H1 (cell line): Measurements from ENCODE around the gene VPS52. TPM values are rescaled to one million over a fixed set of nuclear protein-coding genes. Genes with fewer than 3 reads are reported as not detected.
"Not testable (repeated sequence)": the region's sequence is repeated elsewhere in the genome, so short reads cannot be mapped to it uniquely, and the experiment has no call there.

ENCODE experiments used
- CTCF ChIA-PET: fragments of 300-600 bp; sonication (Branson Sonifier 250); formaldehyde crosslinking; loops from one replicate; lab custom pipeline; 2021; ENCODE audit not compliant: partially characterized antibody; lab: Charles Lee
- POLR2A ChIA-PET: fragments of 300-600 bp; sonication (Branson Sonifier 250); formaldehyde crosslinking; loops from one replicate; lab custom pipeline; 2021; ENCODE audit warnings: inconsistent platforms; ENCODE audit not compliant: partially characterized antibody; lab: Charles Lee
- DNase-seq, 2 experiments: peaks; one replicate each; pipeline versions ENCODE4 v3.0.0 to v3.0.0-alpha.2; 2010 to 2022; ENCODE audit warnings: low spot score in 2 of 2, low read depth in 1 of 2, mixed read lengths in 1 of 2
- FAIRE-seq: peaks from 2 replicates; lab custom pipeline; 2011; peaks lifted over from hg19 to GRCh38; lab: Jason Lieb, UNC
- H2AFZ ChIP-seq: 2 replicates; pipeline ENCODE4 v1.8.1; 2012; ENCODE audit warnings: low read length, inconsistent platforms
- H2AK5ac ChIP-seq: 2 replicates; pipeline ENCODE4 v1.6.1; 2013; ENCODE audit warnings: low read depth, low read length
- H2BK120ac ChIP-seq: replicated peaks from 2 replicates; pipeline ENCODE3; 2013; ENCODE audit warnings: low read depth, low read length, inconsistent platforms
- H2BK12ac ChIP-seq: 2 replicates; pipeline ENCODE4 v1.6.1; 2013; ENCODE audit warnings: low read depth, low read length
- H2BK15ac ChIP-seq: 2 replicates; pipeline ENCODE4 v1.6.1; 2013; ENCODE audit warnings: low read length
- H2BK20ac ChIP-seq: 2 replicates; pipeline ENCODE4 v1.6.1; 2013; ENCODE audit warnings: low read length
- H2BK5ac ChIP-seq: 2 replicates; pipeline ENCODE4 v1.6.1; 2013; ENCODE audit warnings: low read depth, low read length
- H3K14ac ChIP-seq: 2 replicates; pipeline ENCODE4 v1.6.1; 2013; ENCODE audit warnings: inconsistent platforms; ENCODE audit not compliant: insufficient read length
- H3K18ac ChIP-seq: 2 replicates; pipeline ENCODE4 v1.6.1; 2013; ENCODE audit warnings: low read length; ENCODE audit errors: extremely low read depth
- H3K23ac ChIP-seq: 2 replicates; pipeline ENCODE4 v1.6.1; 2013; ENCODE audit warnings: inconsistent platforms; ENCODE audit not compliant: insufficient read length
- H3K23me2 ChIP-seq: 2 replicates; pipeline ENCODE4 v1.6.1; 2013; ENCODE audit warnings: low read depth, low read length
- H3K27ac ChIP-seq: 2 replicates; pipeline ENCODE4 v1.6.1; 2011; ENCODE audit warnings: low read depth, low read length, inconsistent platforms
- H3K27me3 ChIP-seq, 4 experiments: replicated peaks in 1 of 4; 1 replicate in 1 of 4; 2 replicates in 3 of 4; pipeline versions ENCODE4 v1.6.1 to v1.8.1; 2011 to 2013; ENCODE audit warnings: low read length in 3 of 4, mild to moderate bottlenecking in 3 of 4, inconsistent platforms in 2 of 4, mixed read lengths in 2 of 4, moderate library complexity in 1 of 4; ENCODE audit not compliant: control insufficient read depth in 3 of 4, insufficient read depth in 3 of 4; ENCODE audit errors: extremely low read depth in 1 of 4
- H3K36me3 ChIP-seq, 4 experiments: 2 replicates each; pipeline versions ENCODE4 v1.6.1 to v1.8.1; 2011 to 2013; ENCODE audit warnings: mild to moderate bottlenecking in 4 of 4, low read length in 3 of 4, moderate library complexity in 2 of 4, control low read depth in 1 of 4, inconsistent platforms in 1 of 4; ENCODE audit not compliant: insufficient read depth in 4 of 4, control insufficient read depth in 2 of 4
- H3K4ac ChIP-seq: replicated peaks from 2 replicates; pipeline ENCODE3; 2013; ENCODE audit warnings: low read length, low read depth, mixed read lengths, inconsistent platforms; ENCODE audit not compliant: insufficient read length
- H3K4me1 ChIP-seq, 4 experiments: replicated peaks in 1 of 4; 1 replicate in 1 of 4; 2 replicates in 3 of 4; pipeline versions ENCODE4 v1.6.1 to v1.8.1; 2011 to 2013; ENCODE audit warnings: low read length in 3 of 4, inconsistent platforms in 2 of 4, mixed read lengths in 1 of 4; ENCODE audit not compliant: insufficient read depth in 4 of 4, control insufficient read depth in 3 of 4
- H3K4me2 ChIP-seq, 2 experiments: 2 replicates each; pipeline versions ENCODE4 v1.6.1 to v1.8.1; 2011 to 2013; ENCODE audit warnings: low read depth in 2 of 2, low read length in 2 of 2, control low read depth in 1 of 2, inconsistent platforms in 1 of 2, mild to moderate bottlenecking in 1 of 2; ENCODE audit not compliant: insufficient read depth in 1 of 2
- H3K4me3 ChIP-seq, 4 experiments: fragments of 200-600, 300-600 bp in 1 of 4; sonication (generic), shearing (Covaris generic), sonication (Bioruptor Twin) in 1 of 4; 2 replicates each; pipeline versions ENCODE4 v1.5.1 to v1.8.1; 2011 to 2016; ENCODE audit warnings: low read length in 4 of 4, low read depth in 3 of 4, control low read depth in 2 of 4, inconsistent platforms in 2 of 4, mild to moderate bottlenecking in 2 of 4, mixed read lengths in 1 of 4, moderate library complexity in 1 of 4; ENCODE audit not compliant: insufficient read depth in 2 of 4; ENCODE audit errors: extremely low read depth in 1 of 4
- H3K56ac ChIP-seq: replicated peaks from 2 replicates; pipeline ENCODE3; 2013; ENCODE audit warnings: low read depth, mild to moderate bottlenecking, mixed read lengths, low read length, inconsistent platforms; ENCODE audit not compliant: insufficient read length
- H3K79me1 ChIP-seq: 2 replicates; pipeline ENCODE4 v1.6.1; 2013; ENCODE audit warnings: low read depth, low read length, control low read depth
- H3K79me2 ChIP-seq, 2 experiments: 2 replicates each; pipeline versions ENCODE4 v1.6.1 to v1.8.1; 2012 to 2013; ENCODE audit warnings: low read length in 2 of 2, mild to moderate bottlenecking in 2 of 2, inconsistent platforms in 1 of 2; ENCODE audit not compliant: insufficient read depth in 2 of 2, control insufficient read depth in 1 of 2
- H3K9ac ChIP-seq, 4 experiments: replicated peaks in 1 of 4; 1 replicate in 1 of 4; 2 replicates in 3 of 4; pipeline versions ENCODE4 v1.6.1 to v1.8.1; 2011 to 2013; ENCODE audit warnings: low read depth in 3 of 4, low read length in 3 of 4, control low read depth in 2 of 4, mild to moderate bottlenecking in 2 of 4, moderate library complexity in 2 of 4, inconsistent platforms in 1 of 4; ENCODE audit errors: extremely low read depth in 1 of 4
- H3K9me3 ChIP-seq, 2 experiments: 2 replicates each; pipeline versions ENCODE4 v1.6.1 to v1.8.1; 2012 to 2013; ENCODE audit warnings: mild to moderate bottlenecking in 2 of 2, moderate library complexity in 2 of 2, control low read depth in 1 of 2, inconsistent platforms in 1 of 2, low read depth in 1 of 2, low read length in 1 of 2, mixed read lengths in 1 of 2; ENCODE audit not compliant: insufficient read depth in 2 of 2
- H4K20me1 ChIP-seq, 2 experiments: replicated peaks in 1 of 2; 2 replicates each; pipeline versions ENCODE3 to v1.8.1; 2011 to 2013; ENCODE audit warnings: inconsistent platforms in 2 of 2, low read length in 2 of 2, mild to moderate bottlenecking in 1 of 2; ENCODE audit not compliant: insufficient read depth in 2 of 2, control insufficient read depth in 1 of 2
- H4K5ac ChIP-seq: 2 replicates; pipeline ENCODE4 v1.6.1; 2013; ENCODE audit warnings: low read length, low read depth, mixed read lengths, inconsistent platforms; ENCODE audit not compliant: insufficient read length
- H4K8ac ChIP-seq: 2 replicates; pipeline ENCODE4 v1.8.0; 2013; ENCODE audit warnings: mild to moderate bottlenecking, moderate library complexity, low read length, inconsistent platforms; ENCODE audit not compliant: insufficient read depth; ENCODE audit errors: extremely low read depth
- H4K91ac ChIP-seq: replicated peaks from 2 replicates; pipeline ENCODE3; 2013; ENCODE audit warnings: low read length, mixed read lengths, inconsistent platforms; ENCODE audit not compliant: insufficient read length
- CEBPB ChIP-seq: IDR thresholded peaks from 2 replicates; pipeline ENCODE4 v1.6.1; 2012; ENCODE audit warnings: low read depth, low read length
- KDM1A ChIP-seq: fragments of 200-600, 300-600 bp; sonication (generic); IDR thresholded peaks from 2 replicates; pipeline ENCODE4 v1.7.1; 2016; ENCODE audit warnings: mild to moderate bottlenecking, low read length, borderline replicate concordance
- MAX ChIP-seq: IDR thresholded peaks from 2 replicates; pipeline ENCODE4 v1.6.1; 2012; ENCODE audit warnings: inconsistent platforms
- POU5F1 ChIP-seq: IDR thresholded peaks from 2 replicates; pipeline ENCODE4 v1.6.1; 2011; ENCODE audit warnings: low read depth, mild to moderate bottlenecking, low read length, moderate library complexity
- SIN3A ChIP-seq, 2 experiments: IDR thresholded peaks in 1 of 2; conservative IDR thresholded peaks in 1 of 2; 2 replicates each; pipeline ENCODE4 v1.6.1; 2011 to 2012; ENCODE audit warnings: low read length in 2 of 2, improper control_type of control experiment in 1 of 2, low read depth in 1 of 2, mild to moderate bottlenecking in 1 of 2
- SP2 ChIP-seq: IDR thresholded peaks from 2 replicates; pipeline ENCODE4 v1.6.1; 2012; ENCODE audit warnings: mild to moderate bottlenecking, low read length, inconsistent platforms
- TAF7 ChIP-seq: optimal IDR thresholded peaks from 2 replicates; pipeline ENCODE3; 2011; ENCODE audit warnings: low read depth, mild to moderate bottlenecking, inconsistent platforms, low read length, moderate library complexity, borderline replicate concordance
- TBP ChIP-seq: IDR thresholded peaks from 2 replicates; pipeline ENCODE4 v1.6.1; 2011; ENCODE audit warnings: low read depth, low read length, improper control_type of control experiment
- WGBS, 2 experiments: shearing (Covaris generic) in 1 of 2; methylation state at CpG; one replicate each; pipeline versions ENCODE4 v1.1.6 to v1.1.7; 2013 to 2015; ENCODE audit warnings: low lambda C conversion rate in 2 of 2, mixed read lengths in 2 of 2, inconsistent platforms in 1 of 2, low coverage in 1 of 2, missing lambda C conversion rate in 1 of 2; ENCODE audit not compliant: insufficient replicate concordance in 2 of 2, insufficient coverage in 1 of 2, insufficient read length in 1 of 2; ENCODE audit errors: extremely low coverage in 1 of 2, missing lambda C conversion rate in 1 of 2; 5-methylcytosine and 5-hydroxymethylcytosine counted together
- polyA plus RNA-seq, 7 experiments: library from polyadenylated mRNA; depleted of rRNA in 3 of 7; stranded (reverse) in 5 of 7; unstranded in 2 of 7; fragments of >200 nt in 5 of 7; fragments of 200-250 nt in 2 of 7; gene quantifications; 1 replicate in 5 of 7; 2 replicates in 1 of 7; 4 replicates in 1 of 7; pipeline versions ENCODE4 v1.2.1 to v1.2.3, GENCODE V29; 2011 to 2013; ENCODE audit warnings: missing spikeins in 2 of 7, mixed read lengths in 2 of 7
- total RNA-seq: library from RNA; stranded (reverse); fragmentation: NEBNext Ultra II Directional; extraction: Animal tissue kit (Norgen Biotek cat#: 25700); gene quantifications from 2 replicates; pipeline ENCODE4 v1.2.1, GENCODE V29; 2021
- TF ChIP-seq, protein P1 (sequence below): IDR thresholded peaks from 2 replicates; pipeline ENCODE4 v1.6.1; 2011; ENCODE audit warnings: low read length, improper control_type of control experiment

The VPS52 gene
- total and polyA plus RNA-seq, 2 of the 8 experiments (the other 6 are each of a cell fraction or from before 2014, with no cell fraction given) = 36.5 to 86.3 TPM

GRCh38 chr6:33286946-33287914 is 15.6 kb upstream of the VPS52 start (continued):
- no peak for TF ChIP-seq TAF7
- no peak for TF ChIP-seq MAX
- no peak for TF ChIP-seq POU5F1
- no peak for TF ChIP-seq CEBPB
- TF ChIP-seq, protein P1, sequence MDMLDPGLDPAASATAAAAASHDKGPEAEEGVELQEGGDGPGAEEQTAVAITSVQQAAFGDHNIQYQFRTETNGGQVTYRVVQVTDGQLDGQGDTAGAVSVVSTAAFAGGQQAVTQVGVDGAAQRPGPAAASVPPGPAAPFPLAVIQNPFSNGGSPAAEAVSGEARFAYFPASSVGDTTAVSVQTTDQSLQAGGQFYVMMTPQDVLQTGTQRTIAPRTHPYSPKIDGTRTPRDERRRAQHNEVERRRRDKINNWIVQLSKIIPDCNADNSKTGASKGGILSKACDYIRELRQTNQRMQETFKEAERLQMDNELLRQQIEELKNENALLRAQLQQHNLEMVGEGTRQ = no peak
- no peak for TF ChIP-seq TBP
- TF ChIP-seq SIN3A (conservative IDR thresholded peaks at IDR 0.05 in 1 of 2, IDR thresholded peaks at IDR 0.05 in 1 of 2; ENCODE audit: low read depth in 1 of 2, low read length in 2 of 2) = no peak
- no peak for TF ChIP-seq KDM1A
- TF ChIP-seq SP2 = no peak

- H2BK120ac ChIP-seq, H3K23me2 ChIP-seq, H3K9ac ChIP-seq, H4K20me1 ChIP-seq, H2BK15ac ChIP-seq, H3K79me1 ChIP-seq, H2AFZ ChIP-seq, H2BK12ac ChIP-seq, H3K23ac ChIP-seq, FAIRE-seq, H2AK5ac ChIP-seq, H3K14ac ChIP-seq, H3K56ac ChIP-seq, H3K9me3 ChIP-seq, H4K91ac ChIP-seq, H3K27me3 ChIP-seq, H2BK20ac ChIP-seq, H3K4me3 ChIP-seq, H3K27ac ChIP-seq, H3K18ac ChIP-seq, H4K8ac ChIP-seq, H2BK5ac ChIP-seq, CTCF ChIA-PET, H3K4ac ChIP-seq, DNase-seq, H4K5ac ChIP-seq, H3K4me2 ChIP-seq: not testable (repeated sequence)
- Histone ChIP-seq H3K36me3 (peaks cover 8 to 30% (median 21%) of the 10 kb centered on the region in 4 experiments), H3K79me2 (peaks cover 0 to 22% of the 10 kb centered on the region in 2 experiments; a peak in 3 of 4 replicates), H3K4me1 (peaks cover 0 to 12% (median 7%) of the 10 kb centered on the region in 4 experiments; a peak in 5 of 7 replicates)
- POLR2A ChIA-PET = interaction anchor here (12.0 kb wide), 1 partner anchor 9 kb away, joined by 337 read pairs; the partner anchor contains the start of genes PFDN6, RGL2 and WDR46
- 91% methylated on average over 4 of the region's 4 CpGs; no CpG with 5 or more reads in 1 of the 2 experiments for WGBS, 2 experiments
Observed at GRCh38 chr6:33285214-33285613, 13.5 kb upstream of the VPS52 start.
